ENCODE data around the gene BAK1.

Gene BAK1

DNA sequence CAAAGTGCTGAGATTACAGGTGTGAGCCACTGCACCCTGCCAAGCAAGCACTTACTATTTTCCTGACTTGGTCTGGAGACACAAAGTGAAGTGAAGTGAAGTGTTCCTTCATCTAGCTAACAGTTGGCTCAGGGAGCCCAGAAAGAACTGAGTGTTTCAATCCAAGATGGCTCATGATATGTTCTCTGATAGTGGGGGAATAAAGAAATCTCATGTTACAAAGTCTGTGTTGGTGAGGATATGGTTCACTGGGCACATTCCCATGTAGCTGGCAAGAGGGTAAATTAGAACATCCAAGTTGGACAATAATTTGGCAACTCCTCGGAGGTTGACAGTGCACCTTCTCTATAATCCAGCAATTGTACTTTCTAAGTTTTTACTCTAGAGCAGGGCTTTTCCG, 36.0 kb upstream of the BAK1 start:
- Mint-ChIP-seq H3K27me3 (no peaks in the 10 kb centered on the region), H3K4me1 (peaks cover 8 to 12% of the 10 kb centered on the region in 2 donors), H3K27ac (no peak overlapping the region), H3K4me3 (no peak overlapping the region), H3K9me3 (no peaks in the 10 kb centered on the region), H3K36me3 (no peaks in the 10 kb centered on the region)
- DNase-seq (no peak), ATAC-seq (replicated peaks) (no peak)

DNA sequence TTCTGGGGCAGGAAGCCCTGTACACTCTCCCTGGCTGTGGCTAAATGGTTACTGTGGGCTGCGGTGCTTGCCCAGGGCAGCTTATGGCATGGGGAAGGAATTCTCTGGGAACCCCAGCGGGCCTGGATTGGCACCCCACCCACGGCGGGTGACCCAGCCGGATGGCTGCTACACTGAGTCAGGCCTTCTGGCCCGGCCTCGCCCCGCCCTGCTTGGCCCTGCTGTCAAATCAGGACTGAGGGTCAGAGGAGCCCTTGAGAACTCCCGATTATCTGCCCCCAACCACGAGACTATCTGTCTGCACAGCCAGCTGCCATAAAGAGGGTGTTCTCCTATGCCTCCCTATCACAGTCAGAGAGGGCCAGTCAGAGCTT, 33.7 kb upstream of the BAK1 start:
- no peak for ATAC-seq (replicated peaks)
- Mint-ChIP-seq H3K9me3 (no peaks in the 10 kb centered on the region), H3K4me1 (peaks cover 9 to 12% of the 10 kb centered on the region in 2 donors), H3K36me3 (no peaks in the 10 kb centered on the region), H3K27me3 (peaks cover 0 to 5% of the 10 kb centered on the region in 2 donors), H3K4me3 (no peak overlapping the region), H3K27ac (no peak overlapping the region)
- no peak for DNase-seq

DNA sequence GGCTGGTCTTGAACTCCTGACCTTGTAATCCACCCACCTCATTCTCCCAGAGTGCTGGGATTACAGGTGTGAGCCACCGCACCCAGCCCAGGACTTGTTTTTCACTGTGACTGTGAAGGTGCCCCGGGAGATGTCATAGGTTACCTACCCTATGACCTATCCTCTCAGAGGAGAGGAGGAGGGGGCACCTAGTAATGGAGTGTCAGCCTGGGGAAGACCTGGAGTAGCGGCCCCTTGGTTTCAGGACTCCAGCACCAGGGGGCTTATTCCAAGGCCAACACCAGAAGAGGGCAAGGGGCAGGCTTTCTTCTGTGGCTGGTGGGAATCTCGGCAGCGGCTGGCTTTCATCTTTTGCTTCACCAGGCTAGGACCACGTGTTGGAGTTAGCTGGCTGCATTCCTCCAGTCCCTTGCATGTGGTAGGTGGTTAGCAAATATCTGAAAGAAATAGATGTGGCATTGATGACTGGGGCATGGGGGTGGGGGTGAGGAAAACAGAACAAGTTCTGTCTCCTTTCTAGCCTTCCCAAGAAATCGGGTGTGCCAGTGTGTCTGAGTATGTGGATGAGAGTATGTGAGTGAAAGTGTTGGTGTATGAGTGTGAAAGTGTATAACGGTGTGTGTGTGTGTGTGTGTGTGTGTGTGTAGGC, 33.2 kb upstream of the BAK1 start:
- Mint-ChIP-seq H3K27ac (no peak overlapping the region), H3K36me3 (no peaks in the 10 kb centered on the region), H3K9me3 (no peaks in the 10 kb centered on the region), H3K4me3 (no peak overlapping the region), H3K4me1 (peaks cover 9 to 10% of the 10 kb centered on the region in 2 donors), H3K27me3 (peaks cover 0 to 5% of the 10 kb centered on the region in 2 donors)
- DNase-seq, result no peak
- no peak for ATAC-seq (replicated peaks)

DNA sequence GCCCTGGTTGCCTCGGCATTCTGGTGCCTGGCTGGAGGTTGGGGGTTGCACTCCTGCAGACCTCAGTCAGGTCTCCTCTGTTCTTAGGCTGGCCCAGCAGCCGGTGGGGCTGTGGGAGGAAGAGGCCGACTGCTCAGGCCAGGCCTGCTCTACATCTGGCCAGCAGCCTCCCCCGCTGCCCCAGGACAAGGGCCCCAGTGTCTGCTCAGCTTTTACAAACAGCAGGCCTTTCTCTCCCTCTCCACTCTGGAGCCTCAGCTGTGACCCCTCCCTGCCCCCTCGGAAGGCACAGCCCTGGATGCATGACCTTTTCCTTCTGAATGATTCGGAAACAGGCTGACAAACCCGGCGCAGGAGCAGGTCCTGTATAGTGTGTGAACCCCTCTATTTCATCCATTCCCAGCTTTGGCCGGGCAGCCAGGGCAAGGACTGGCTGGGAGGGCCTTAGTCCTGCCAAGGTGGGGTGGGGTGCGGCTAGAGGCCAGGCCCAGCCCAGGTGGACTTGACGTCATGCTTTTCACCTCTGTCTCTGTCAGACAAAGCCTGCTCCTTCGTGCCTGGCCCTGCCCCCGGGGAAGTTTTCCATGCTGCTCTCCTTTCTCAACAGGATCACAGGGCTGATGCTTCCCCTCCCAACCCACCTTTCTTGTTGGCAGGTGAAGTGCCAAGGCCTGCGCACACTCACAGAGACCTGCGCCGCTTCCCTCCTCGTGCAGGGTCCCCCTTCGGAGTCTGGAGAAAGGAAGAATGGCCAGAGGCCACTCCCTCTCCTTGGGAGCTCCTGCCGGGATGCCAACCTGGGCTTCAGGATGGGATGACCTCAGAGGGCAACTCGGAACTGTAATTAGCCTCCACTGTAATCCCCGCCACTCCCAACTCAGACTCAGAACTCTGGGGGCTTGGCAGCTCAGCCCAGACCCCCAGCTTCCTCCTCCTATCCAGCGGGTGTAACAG, 31.0 kb upstream of the BAK1 start:
- DNase-seq (no peak), ATAC-seq (replicated peaks) (no peak)
- Mint-ChIP-seq H3K4me1 (peaks cover 13 to 22% of the 10 kb centered on the region in 2 donors), H3K4me3 (no peak overlapping the region), H3K36me3 (no peaks in the 10 kb centered on the region), H3K27ac (no peak overlapping the region), H3K27me3 (peaks cover 0 to 5% of the 10 kb centered on the region in 2 donors), H3K9me3 (no peaks in the 10 kb centered on the region)

DNA sequence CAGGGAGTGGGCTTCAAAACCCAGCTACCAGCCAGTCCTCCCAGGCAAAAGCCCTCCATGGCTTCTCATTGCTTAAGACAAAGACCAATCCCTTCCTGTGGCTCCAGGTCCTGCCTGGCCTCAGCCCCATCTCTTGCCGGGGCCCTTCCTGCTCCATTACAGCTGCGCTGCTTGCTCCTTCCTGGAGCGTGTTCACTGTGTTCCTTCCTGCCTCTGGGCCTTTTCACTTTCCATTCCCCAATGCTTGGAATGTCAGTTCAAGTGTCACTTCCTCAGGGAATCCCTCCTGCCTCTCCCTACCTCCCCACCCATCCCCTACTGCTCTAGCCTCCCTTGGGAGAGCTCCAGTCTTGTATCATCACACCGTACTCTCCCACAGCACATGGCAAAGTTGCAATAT, 30.0 kb upstream of the BAK1 start:
- no peak for DNase-seq
- H3K4me1 Mint-ChIP-seq, result peaks cover 17 to 28% of the 10 kb centered on the region in 2 donors
- ATAC-seq (replicated peaks), result no peak
- peaks cover 0 to 5% of the 10 kb centered on the region in 2 donors for H3K27me3 Mint-ChIP-seq
- H3K27ac Mint-ChIP-seq, result peak overlapping the region; percentile 38
- H3K4me3 Mint-ChIP-seq, result no peak overlapping the region
- H3K9me3 Mint-ChIP-seq, result peaks cover 1 to 4% of the 10 kb centered on the region in 2 donors
- no peaks in the 10 kb centered on the region for H3K36me3 Mint-ChIP-seq

DNA sequence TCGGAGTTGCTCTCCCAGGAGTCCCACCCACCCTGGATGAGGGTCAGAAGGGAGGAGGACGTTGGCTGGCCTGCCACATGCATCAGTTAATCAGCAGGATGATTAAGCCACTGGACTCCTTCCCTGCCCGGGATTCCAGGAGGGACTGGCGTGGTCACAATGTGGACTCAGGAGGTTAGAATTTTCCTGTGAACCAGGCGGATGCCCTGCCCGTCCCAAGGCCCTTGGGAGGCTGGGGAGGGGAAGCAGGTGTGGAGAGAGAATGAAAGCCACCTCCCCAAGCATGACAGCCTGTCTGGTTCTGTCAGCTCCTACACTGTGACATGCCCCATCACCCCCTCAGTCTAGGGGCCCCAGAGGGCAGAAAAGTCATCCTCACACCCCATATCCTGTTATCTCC, 29.5 kb upstream of the BAK1 start:
- H3K9me3 Mint-ChIP-seq, result peaks cover 1 to 6% of the 10 kb centered on the region in 2 donors
- H3K4me3 Mint-ChIP-seq, result no peak overlapping the region
- peaks cover 18 to 28% of the 10 kb centered on the region in 2 donors for H3K4me1 Mint-ChIP-seq
- peaks cover 0 to 5% of the 10 kb centered on the region in 2 donors for H3K27me3 Mint-ChIP-seq
- H3K36me3 Mint-ChIP-seq, result no peaks in the 10 kb centered on the region
- no peak overlapping the region for H3K27ac Mint-ChIP-seq
- DNase-seq, result no peak
- ATAC-seq (replicated peaks), result peak in 1 of 2 donors; percentile 28

DNA sequence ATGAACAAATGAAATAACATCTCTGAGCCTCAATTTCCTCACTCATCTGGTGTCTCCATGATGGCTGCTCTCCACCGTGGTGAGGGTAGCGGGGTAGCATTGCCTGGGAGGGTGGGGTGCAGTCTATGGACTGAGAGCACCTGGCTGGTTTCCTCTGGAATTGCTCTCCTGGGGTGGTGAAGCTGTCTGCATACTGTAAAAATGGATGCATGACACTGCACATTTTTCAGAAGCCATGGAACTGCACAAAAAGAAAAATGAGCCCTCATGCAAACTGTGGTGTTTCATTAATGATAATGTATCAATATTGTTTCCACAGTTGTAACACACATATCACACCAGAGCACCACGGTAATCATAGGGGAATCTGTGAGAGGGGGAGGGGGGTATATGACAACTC, 28.9 kb upstream of the BAK1 start:
- ATAC-seq (replicated peaks), result no peak
- Mint-ChIP-seq H3K36me3 (no peaks in the 10 kb centered on the region), H3K4me1 (peaks cover 18 to 28% of the 10 kb centered on the region in 2 donors), H3K9me3 (peaks cover 1 to 6% of the 10 kb centered on the region in 2 donors), H3K27me3 (peaks cover 0 to 5% of the 10 kb centered on the region in 2 donors), H3K27ac (peak overlapping the region; percentile 73), H3K4me3 (no peak overlapping the region)
- no peak for DNase-seq

DNA sequence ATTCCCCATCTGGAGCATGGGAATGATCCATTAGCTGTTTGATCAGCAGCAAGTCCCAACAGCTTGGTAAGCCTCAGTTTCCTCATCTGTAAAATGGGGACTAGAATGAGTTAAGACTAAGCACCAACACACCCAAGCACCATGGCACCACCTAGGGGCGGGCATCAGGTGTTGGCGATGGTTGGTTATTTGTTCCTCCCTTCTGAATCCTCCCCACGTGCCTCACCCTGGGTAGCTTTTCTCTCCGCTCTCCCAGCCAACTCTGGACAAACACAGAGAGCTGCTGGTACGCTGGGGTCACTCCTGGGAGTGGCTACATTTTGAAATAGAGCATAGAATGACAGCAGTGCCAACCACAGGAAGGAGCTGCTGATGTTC, 27.7 kb upstream of the BAK1 start:
- DNase-seq (no peak), ATAC-seq (replicated peaks) (peak; percentile 62 to 63)
- Mint-ChIP-seq H3K27me3 (peaks cover 0 to 5% of the 10 kb centered on the region in 2 donors), H3K9me3 (peaks cover 1 to 6% of the 10 kb centered on the region in 2 donors), H3K36me3 (no peaks in the 10 kb centered on the region), H3K27ac (no peak overlapping the region), H3K4me3 (no peak overlapping the region), H3K4me1 (peaks cover 18 to 28% of the 10 kb centered on the region in 2 donors)

DNA sequence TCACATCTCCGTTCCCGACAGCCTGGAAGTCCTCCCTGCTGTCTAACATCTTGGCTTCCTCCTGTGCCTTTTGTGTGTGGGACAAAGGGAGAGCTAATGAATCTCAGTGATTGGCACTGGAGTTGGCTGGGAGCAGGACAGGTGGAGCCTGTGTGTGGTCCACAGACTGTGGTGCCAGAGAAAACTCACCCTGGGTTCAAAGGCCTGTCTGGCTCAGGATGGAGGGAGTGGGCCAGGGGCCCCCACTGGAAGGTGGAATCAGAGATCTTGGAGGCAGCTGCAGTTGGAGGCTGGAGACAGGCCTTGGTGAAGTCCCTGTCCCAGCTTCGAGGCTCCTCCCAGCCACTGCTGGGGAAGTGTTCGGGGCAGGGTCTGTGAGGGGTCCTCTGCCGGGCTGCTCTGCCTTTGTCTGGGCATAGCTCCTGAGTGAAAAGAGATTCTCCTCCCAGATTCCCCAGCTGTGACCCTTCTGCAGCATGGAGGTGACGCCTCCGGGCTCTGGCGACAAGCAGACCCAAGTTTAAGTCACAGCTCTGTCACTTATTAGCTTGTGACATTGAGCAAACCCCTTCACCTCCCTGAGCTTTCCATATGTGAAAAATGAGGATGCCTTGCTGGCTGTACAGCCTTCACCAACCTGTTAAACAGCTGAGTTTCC, 27.2 kb upstream of the BAK1 start:
- H3K4me1 Mint-ChIP-seq, result peaks cover 18 to 28% of the 10 kb centered on the region in 2 donors

DNA sequence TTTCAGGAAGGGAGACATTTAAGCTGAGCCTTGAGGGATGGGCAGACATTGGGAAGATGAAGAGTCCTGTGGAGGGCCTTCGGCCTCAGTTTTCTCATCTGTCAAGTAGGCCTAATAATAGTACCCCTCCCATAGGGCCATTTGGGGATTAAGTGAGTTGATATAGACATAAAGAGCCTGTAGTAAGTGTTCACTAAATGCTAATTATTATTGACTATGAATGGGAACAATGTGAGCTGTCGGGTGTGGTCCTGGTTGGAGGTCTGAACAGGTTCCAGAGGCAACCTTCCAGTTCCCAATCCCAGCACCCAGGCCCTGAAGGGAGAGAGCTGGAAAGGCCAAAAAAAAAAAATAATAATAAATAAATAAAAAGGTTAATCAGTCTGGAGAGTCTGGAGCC, 26.6 kb upstream of the BAK1 start:
- H3K9me3 Mint-ChIP-seq, result peaks cover 1 to 6% of the 10 kb centered on the region in 2 donors
- no peak overlapping the region for H3K4me3 Mint-ChIP-seq
- DNase-seq, result no peak
- H3K36me3 Mint-ChIP-seq, result no peaks in the 10 kb centered on the region
- H3K4me1 Mint-ChIP-seq, result peaks cover 18 to 28% of the 10 kb centered on the region in 2 donors
- H3K27ac Mint-ChIP-seq, result no peak overlapping the region
- ATAC-seq (replicated peaks), result no peak
- H3K27me3 Mint-ChIP-seq, result peaks cover 0 to 5% of the 10 kb centered on the region in 2 donors

More for the DNA sequence above, 27.2 kb upstream of the BAK1 start:
- ATAC-seq (replicated peaks), result no peak
- DNase-seq, result no peak
- Mint-ChIP-seq H3K27ac (no peak overlapping the region), H3K36me3 (no peaks in the 10 kb centered on the region), H3K9me3 (peaks cover 1 to 6% of the 10 kb centered on the region in 2 donors), H3K27me3 (peaks cover 0 to 5% of the 10 kb centered on the region in 2 donors), H3K4me3 (no peak overlapping the region)

DNA sequence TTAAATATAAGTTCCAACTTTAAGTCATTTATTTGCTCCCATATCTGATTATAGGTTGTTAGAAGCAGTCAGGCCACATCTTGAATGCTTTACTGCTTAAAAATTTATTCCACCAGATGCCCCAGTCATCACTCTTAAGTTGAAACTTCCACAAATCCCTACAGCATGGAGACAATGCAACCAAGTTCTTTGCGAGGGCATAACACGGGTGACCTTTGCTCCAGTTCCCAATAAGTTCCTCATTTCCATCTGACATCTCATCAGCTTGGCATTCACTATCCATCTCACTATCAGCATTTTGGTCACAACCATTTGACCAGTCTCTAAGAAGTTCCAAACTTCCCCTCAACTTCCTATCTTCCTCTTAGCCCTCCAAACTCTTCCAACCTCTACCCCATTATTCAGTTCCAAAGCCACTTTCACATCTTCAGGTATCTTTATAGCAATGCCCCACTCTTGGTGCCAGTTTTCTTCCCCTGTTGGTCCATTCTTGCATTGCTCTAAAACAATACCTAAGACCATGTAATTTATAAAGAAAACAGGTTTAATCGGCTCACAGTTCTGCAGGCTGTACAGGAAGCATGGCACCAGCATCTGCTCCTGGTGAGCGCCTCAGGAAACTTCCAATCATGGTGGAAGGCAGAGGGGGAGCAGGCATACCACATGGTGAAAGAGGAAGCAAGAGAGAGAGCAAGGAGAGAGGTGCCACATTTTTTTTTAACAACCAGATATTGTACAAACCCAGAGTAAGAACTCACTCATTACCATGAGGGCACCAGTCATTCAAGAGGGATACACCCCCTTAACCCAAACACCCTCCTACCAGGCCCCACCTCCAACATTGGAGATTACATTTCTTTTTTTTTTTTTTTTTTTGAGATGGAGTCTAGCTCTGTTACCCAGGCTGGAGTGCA, 25.1 kb upstream of the BAK1 start:
- H3K4me3 Mint-ChIP-seq, result no peak overlapping the region
- H3K27me3 Mint-ChIP-seq, result peaks cover 0 to 5% of the 10 kb centered on the region in 2 donors
- H3K4me1 Mint-ChIP-seq, result peaks cover 17 to 27% of the 10 kb centered on the region in 2 donors
- H3K9me3 Mint-ChIP-seq, result peaks cover 1 to 6% of the 10 kb centered on the region in 2 donors
- H3K27ac Mint-ChIP-seq, result no peak overlapping the region
- ATAC-seq (replicated peaks), result peak in 1 of 2 donors; percentile 31
- DNase-seq, result no peak
- H3K36me3 Mint-ChIP-seq, result no peaks in the 10 kb centered on the region

DNA sequence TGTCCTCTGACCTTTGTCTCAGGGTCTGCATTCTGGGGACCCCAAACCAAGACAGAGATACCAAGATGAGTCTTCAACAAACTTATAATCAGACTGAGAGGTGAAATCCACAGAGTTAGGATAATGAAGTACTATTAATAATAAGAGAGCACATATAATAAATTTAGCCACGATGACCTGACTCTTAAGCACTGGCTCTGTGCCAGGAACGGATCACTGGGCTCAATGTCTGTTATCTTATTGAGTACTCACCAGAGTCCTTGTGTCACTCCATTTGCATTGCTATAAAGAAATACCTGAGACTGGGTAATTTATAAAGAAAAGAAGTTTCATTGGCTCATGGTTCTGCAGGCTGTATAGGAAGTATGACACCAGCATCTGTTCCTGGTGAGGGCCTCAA, 22.1 kb upstream of the BAK1 start:
- DNase-seq (no peak), ATAC-seq (replicated peaks) (no peak)
- peaks cover 1 to 6% of the 10 kb centered on the region in 2 donors for H3K9me3 Mint-ChIP-seq
- H3K27ac Mint-ChIP-seq, result no peak overlapping the region
- no peaks in the 10 kb centered on the region for H3K27me3 Mint-ChIP-seq
- no peak overlapping the region for H3K4me3 Mint-ChIP-seq
- H3K4me1 Mint-ChIP-seq, result peaks cover 12 to 20% of the 10 kb centered on the region in 2 donors
- H3K36me3 Mint-ChIP-seq, result no peaks in the 10 kb centered on the region

DNA sequence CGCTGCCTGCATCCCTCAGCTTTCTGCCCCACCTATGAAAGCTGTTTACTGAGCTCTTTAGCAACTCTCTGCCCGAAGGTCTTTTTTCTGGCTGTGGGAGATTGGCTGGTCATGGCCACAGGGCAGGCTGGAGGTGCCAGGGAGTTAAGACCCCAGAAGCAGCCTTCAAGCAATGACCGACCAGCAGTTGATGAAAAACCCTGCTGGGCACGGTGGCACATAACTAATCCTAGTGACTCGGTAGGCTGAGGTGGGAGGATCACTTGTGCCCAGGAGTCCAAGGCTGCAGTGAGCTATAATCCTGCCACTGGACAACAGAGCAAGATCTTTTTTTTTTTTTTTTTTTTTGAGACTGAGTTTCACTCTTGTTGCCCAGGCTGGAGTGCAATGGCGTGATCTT, 20.7 kb upstream of the BAK1 start:
- Mint-ChIP-seq H3K36me3 (peaks cover 0 to 3% of the 10 kb centered on the region in 2 donors), H3K9me3 (peaks cover 1 to 6% of the 10 kb centered on the region in 2 donors), H3K27me3 (no peaks in the 10 kb centered on the region), H3K4me1 (peaks cover 18 to 25% of the 10 kb centered on the region in 2 donors), H3K27ac (no peak overlapping the region), H3K4me3 (no peak overlapping the region)
- DNase-seq (no peak), ATAC-seq (replicated peaks) (no peak)
